22Rv1 (cell line): ENCODE data around the gene FTCD.

Experiments used
- CTCF ChIP-seq: fragments of 450-650 bp; IDR thresholded peaks from 2 replicates; pipeline ENCODE4 v1.5.1; 2017; ENCODE audit warnings: mild to moderate bottlenecking
- ZFX ChIP-seq: fragments of 450-650 bp; IDR thresholded peaks from 2 replicates; pipeline ENCODE4 v1.6.1; 2017; ENCODE audit warnings: antibody characterized with exemption, borderline replicate concordance

- no peak for TF ChIP-seq CTCF
- no peak for TF ChIP-seq ZFX
Observed at GRCh38 chr21:46110499-46111192, 44.7 kb downstream of the FTCD start.
